Endothelial cell of umbilical vein (primary cell): ENCODE results near the gene GGACT. TPM values are rescaled to one million over a fixed set of nuclear protein-coding genes. Genes with fewer than 3 reads are reported as not detected.

ENCODE experiments used
- BruUV-seq: library from RNA; stranded (reverse); fragments of 400-500 nt; replicated peaks from 2 replicates; lab custom pipeline; 2021; lab: Mats Ljungman, UMichigan
- CTCF ChIA-PET: fragments of 300-600, 350-600 bp; sonication (Branson Sonifier 250); formaldehyde crosslinking; loops from one replicate; lab custom pipeline; 2021; ENCODE audit warnings: antibody characterized with exemption, inconsistent platforms; lab: Charles Lee
- POLR2A ChIA-PET: fragments of 300-600, 350-600 bp; sonication (Branson Sonifier 250); formaldehyde crosslinking; loops from one replicate; lab custom pipeline; 2021; ENCODE audit warnings: antibody characterized with exemption, inconsistent platforms; lab: Charles Lee
- DNase-seq: peaks from one replicate; pipeline ENCODE4 v3.0.0-alpha.2; 2011; ENCODE audit warnings: low read depth, low spot score
- FAIRE-seq: peaks from 2 replicates; lab custom pipeline; 2011; peaks lifted over from hg19 to GRCh38; lab: Jason Lieb, UNC
- H2AFZ ChIP-seq: 2 replicates; pipeline ENCODE4 v1.6.0; 2012; ENCODE audit warnings: low read depth, low read length, control low read depth, inconsistent platforms
- H3K27ac ChIP-seq: 2 replicates; pipeline ENCODE4 v1.5.1; 2011; ENCODE audit warnings: low read depth, mild to moderate bottlenecking, control low read depth, low read length, moderate library complexity; ENCODE audit not compliant: insufficient read depth
- H3K27me3 ChIP-seq, 2 experiments: 2 replicates each; pipeline versions ENCODE4 v1.6.0 to v1.6.1; 2011; ENCODE audit warnings: low read length in 2 of 2, mixed read lengths in 1 of 2; ENCODE audit not compliant: control insufficient read depth in 2 of 2, insufficient read depth in 2 of 2
- H3K36me3 ChIP-seq, 2 experiments: 2 replicates in 1 of 2; 3 replicates in 1 of 2; pipeline ENCODE4 v1.5.1; 2011; ENCODE audit warnings: low read length in 2 of 2, mild to moderate bottlenecking in 1 of 2, moderate library complexity in 1 of 2; ENCODE audit not compliant: control insufficient read depth in 2 of 2, insufficient read depth in 2 of 2; ENCODE audit errors: extremely low read depth in 1 of 2
- H3K4me1 ChIP-seq: 3 replicates; pipeline ENCODE4 v1.5.1; 2011; ENCODE audit warnings: mild to moderate bottlenecking, low read length; ENCODE audit not compliant: control insufficient read depth, insufficient read depth; ENCODE audit errors: extremely low read depth
- H3K4me2 ChIP-seq: 2 replicates; pipeline ENCODE4 v1.6.1; 2011; ENCODE audit warnings: low read length, control low read depth, mixed read lengths; ENCODE audit not compliant: insufficient read depth
- H3K4me3 ChIP-seq, 3 experiments: fragments of 200-600 bp in 1 of 3; sonication (generic), shearing (Covaris generic) in 1 of 3; replicated peaks in 1 of 3; 2 replicates each; pipeline ENCODE4 v1.5.1; 2011 to 2016; ENCODE audit warnings: control low read depth in 3 of 3, low read length in 3 of 3, mild to moderate bottlenecking in 2 of 3, inconsistent platforms in 1 of 3, low read depth in 1 of 3, moderate library complexity in 1 of 3; ENCODE audit not compliant: insufficient read depth in 1 of 3
- H3K79me2 ChIP-seq: 2 replicates; pipeline ENCODE4 v1.6.0; 2012; ENCODE audit warnings: low read length, inconsistent platforms; ENCODE audit not compliant: control insufficient read depth, insufficient read depth
- H3K9ac ChIP-seq: replicated peaks from 2 replicates; pipeline ENCODE3; 2011; ENCODE audit warnings: low read length, control low read depth; ENCODE audit not compliant: insufficient read depth; ENCODE audit errors: extremely low read depth
- H3K9me1 ChIP-seq: replicated peaks from 3 replicates; pipeline ENCODE4 v1.6.0; 2011; ENCODE audit warnings: mild to moderate bottlenecking, low read length; ENCODE audit not compliant: control insufficient read depth, insufficient read depth; ENCODE audit errors: extremely low read depth
- H3K9me3 ChIP-seq: replicated peaks from 2 replicates; pipeline ENCODE4 v1.5.1; 2012; ENCODE audit warnings: low read length, inconsistent platforms; ENCODE audit not compliant: control insufficient read depth, insufficient read depth
- H4K20me1 ChIP-seq: replicated peaks from 2 replicates; pipeline ENCODE3; 2011; ENCODE audit warnings: mild to moderate bottlenecking, low read length; ENCODE audit not compliant: control insufficient read depth, insufficient read depth; ENCODE audit errors: extremely low read depth
- EZH2 ChIP-seq: IDR thresholded peaks from 2 replicates; pipeline ENCODE4 v1.6.1; 2012; ENCODE audit warnings: borderline replicate concordance, low read depth, mild to moderate bottlenecking, moderate library complexity, low read length, inconsistent platforms; ENCODE audit not compliant: severe bottlenecking
- FOS ChIP-seq: IDR thresholded peaks from 2 replicates; pipeline ENCODE4 v1.6.1; 2011; ENCODE audit warnings: mild to moderate bottlenecking, low read length, moderate library complexity, borderline replicate concordance; ENCODE audit not compliant: insufficient read depth
- GATA2 ChIP-seq: IDR thresholded peaks from 2 replicates; pipeline ENCODE4 v1.7.0; 2011; ENCODE audit warnings: low read depth, mild to moderate bottlenecking, moderate library complexity, mixed read lengths, low read length; ENCODE audit not compliant: insufficient read length, insufficient read depth
- JUN ChIP-seq: IDR thresholded peaks from 2 replicates; pipeline ENCODE4 v1.6.1; 2011; ENCODE audit warnings: borderline replicate concordance, low read depth; ENCODE audit not compliant: insufficient read length, insufficient read depth
- MYC ChIP-seq: IDR thresholded peaks from one replicate; pipeline ENCODE4 v1.6.1; 2011; ENCODE audit warnings: mild to moderate bottlenecking, low read depth, low read length
- POLR2A ChIP-seq: IDR thresholded peaks from 2 replicates; pipeline ENCODE4 v1.6.1; 2012; ENCODE audit warnings: low read depth, mild to moderate bottlenecking, control low read depth, low read length
- dilution Hi-C: fragments of 300-500 bp; cut with MboI; formaldehyde crosslinking; loops from one replicate; pipeline ENCODE4 v1.15.0; 2019; ENCODE audit warnings: low sequenced_read_pairs; ENCODE audit not compliant: extremely low pct_ligation_motif_present
- intact Hi-C: fragments of 100-400 bp; cut with micrococcal nuclease; formaldehyde crosslinking; loops from one replicate; pipeline ENCODE4 v1.10.0; 2022
- polyA plus RNA-seq, 4 experiments: library from polyadenylated mRNA; depleted of rRNA in 3 of 4; stranded (reverse) in 3 of 4; unstranded in 1 of 4; fragments of >200 nt; gene quantifications; 2 replicates each; pipeline versions ENCODE4 v1.2.1 to v1.2.3, GENCODE V29; 2011 to 2012; ENCODE audit warnings: missing spikeins in 1 of 4
- total RNA-seq: library from RNA; stranded (reverse); gene quantifications from 2 replicates; pipeline ENCODE4 v1.2.3, GENCODE V29; 2021
- TF ChIP-seq, protein P1 (sequence below): IDR thresholded peaks from 2 replicates; pipeline ENCODE4 v1.6.1; 2011; ENCODE audit not compliant: insufficient read depth, insufficient read length
- TF ChIP-seq, protein P2 (sequence below), 2 donors: IDR thresholded peaks; 1 replicate in 1 of 2; 2 replicates in 1 of 2; pipeline ENCODE4 v1.5.1; 2011; ENCODE audit warnings: low read length in 2 of 2, mild to moderate bottlenecking in 2 of 2, moderate library complexity in 2 of 2, control low read depth in 1 of 2, inconsistent platforms in 1 of 2, low read depth in 1 of 2; ENCODE audit not compliant: insufficient read depth in 1 of 2; ENCODE audit errors: extremely low read depth in 1 of 2

The GGACT gene
- total and polyA plus RNA-seq, 2 donors (not counting 3 experiments of a cell fraction or from before 2014, with no cell fraction given) = 2.5 to 6.5 TPM

DNA sequence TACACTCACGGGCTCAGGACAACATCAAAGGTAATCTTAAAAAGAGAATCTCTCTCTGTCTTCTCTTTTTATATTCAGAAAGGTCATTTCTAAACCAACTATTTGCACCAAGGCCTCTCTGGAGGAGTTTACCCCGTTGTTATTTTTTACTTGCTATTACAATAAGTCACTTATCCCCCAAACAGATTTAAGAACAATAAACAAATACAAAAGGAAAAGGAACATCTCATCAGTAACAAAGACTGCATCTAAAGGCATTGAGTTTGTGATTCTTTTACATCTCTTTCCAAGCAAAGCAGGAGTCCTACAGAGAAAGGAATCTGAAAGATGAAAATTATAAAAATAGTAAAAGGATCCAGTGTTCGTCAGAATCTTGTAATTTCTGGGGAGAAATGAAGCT, 75.4 kb downstream of the GGACT start:
- no peak for TF ChIP-seq EZH2
- TF ChIP-seq JUN = no peak
- TF ChIP-seq MYC = no peak
- TF ChIP-seq POLR2A = no peak
- no peak for FAIRE-seq

DNA sequence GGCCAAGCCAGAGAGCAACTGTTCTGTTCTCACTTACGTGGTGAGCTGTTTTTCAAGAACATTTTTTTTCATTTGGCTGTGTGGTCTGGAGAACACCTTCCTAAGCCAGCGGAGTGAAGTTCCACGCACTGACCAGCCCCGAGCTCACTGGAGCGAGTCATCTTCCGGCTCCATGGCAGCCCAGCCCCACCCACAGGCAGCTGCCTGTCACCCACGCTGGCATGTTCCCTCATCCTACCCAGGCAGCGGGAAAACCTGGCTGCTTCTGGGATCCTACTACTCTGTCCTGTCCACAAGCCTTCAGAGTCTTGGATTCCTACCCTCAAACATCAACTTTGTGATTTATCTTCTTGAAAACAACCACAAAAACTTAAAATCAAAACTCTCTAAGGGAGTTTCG, 76.2 kb downstream of the GGACT start:
- H3K27me3 ChIP-seq = no peaks in the 10 kb centered on the region
- no peak for DNase-seq
- no TSS peak for BruUV-seq
- no peak overlapping the region for H3K4me3 ChIP-seq
- H3K27ac ChIP-seq = no peak overlapping the region
- H3K79me2 ChIP-seq = no peaks in the 10 kb centered on the region
- dilution Hi-C loops (no loop called here), intact Hi-C loops (loop anchor here (10.0 kb wide), 1 partner anchor 468 kb away; no protein-coding TSS in a partner anchor)
- H3K4me1 ChIP-seq = no peaks in the 10 kb centered on the region
- no peak overlapping the region for H3K4me2 ChIP-seq
- CTCF ChIA-PET = interaction anchor here (3.6 to 7.8 kb wide), 3 partner anchors 279 to 856 kb away, joined by 16 to 120 read pairs (median 28); no protein-coding TSS in a partner anchor
- H3K9me3 ChIP-seq = no peaks in the 10 kb centered on the region
- no peak overlapping the region for H3K9ac ChIP-seq
- H2AFZ ChIP-seq = no peak overlapping the region
- FAIRE-seq = no peak
- no peaks in the 10 kb centered on the region for H3K9me1 ChIP-seq
- TF ChIP-seq GATA2 (no peak), JUN (no peak), FOS (no peak), EZH2 (no peak), POLR2A (no peak), MYC (no peak)
- TF ChIP-seq, protein P1, sequence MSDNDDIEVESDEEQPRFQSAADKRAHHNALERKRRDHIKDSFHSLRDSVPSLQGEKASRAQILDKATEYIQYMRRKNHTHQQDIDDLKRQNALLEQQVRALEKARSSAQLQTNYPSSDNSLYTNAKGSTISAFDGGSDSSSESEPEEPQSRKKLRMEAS = no peak
- TF ChIP-seq, protein P2, sequence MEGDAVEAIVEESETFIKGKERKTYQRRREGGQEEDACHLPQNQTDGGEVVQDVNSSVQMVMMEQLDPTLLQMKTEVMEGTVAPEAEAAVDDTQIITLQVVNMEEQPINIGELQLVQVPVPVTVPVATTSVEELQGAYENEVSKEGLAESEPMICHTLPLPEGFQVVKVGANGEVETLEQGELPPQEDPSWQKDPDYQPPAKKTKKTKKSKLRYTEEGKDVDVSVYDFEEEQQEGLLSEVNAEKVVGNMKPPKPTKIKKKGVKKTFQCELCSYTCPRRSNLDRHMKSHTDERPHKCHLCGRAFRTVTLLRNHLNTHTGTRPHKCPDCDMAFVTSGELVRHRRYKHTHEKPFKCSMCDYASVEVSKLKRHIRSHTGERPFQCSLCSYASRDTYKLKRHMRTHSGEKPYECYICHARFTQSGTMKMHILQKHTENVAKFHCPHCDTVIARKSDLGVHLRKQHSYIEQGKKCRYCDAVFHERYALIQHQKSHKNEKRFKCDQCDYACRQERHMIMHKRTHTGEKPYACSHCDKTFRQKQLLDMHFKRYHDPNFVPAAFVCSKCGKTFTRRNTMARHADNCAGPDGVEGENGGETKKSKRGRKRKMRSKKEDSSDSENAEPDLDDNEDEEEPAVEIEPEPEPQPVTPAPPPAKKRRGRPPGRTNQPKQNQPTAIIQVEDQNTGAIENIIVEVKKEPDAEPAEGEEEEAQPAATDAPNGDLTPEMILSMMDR (IDR thresholded peaks at IDR 0.05; ENCODE audit: extremely low read depth in 1 of 2, insufficient read depth in 1 of 2, low read depth in 1 of 2, low read length in 2 of 2) = no peak
- no peaks in the 10 kb centered on the region for H4K20me1 ChIP-seq
- no peaks in the 10 kb centered on the region for H3K36me3 ChIP-seq
- POLR2A ChIA-PET = no interaction called here

More for the DNA sequence above, 75.4 kb downstream of the GGACT start:
- Histone ChIP-seq H3K9ac (no peak overlapping the region), H2AFZ (no peak overlapping the region), H3K36me3 (no peaks in the 10 kb centered on the region), H3K9me3 (no peaks in the 10 kb centered on the region), H3K27me3 (no peaks in the 10 kb centered on the region), H4K20me1 (no peaks in the 10 kb centered on the region), H3K4me1 (no peaks in the 10 kb centered on the region), H3K4me3 (no peak overlapping the region), H3K27ac (no peak overlapping the region), H3K79me2 (no peaks in the 10 kb centered on the region), H3K4me2 (no peak overlapping the region), H3K9me1 (no peaks in the 10 kb centered on the region)
- intact Hi-C loops = loop anchor here (10.0 kb wide), 1 partner anchor 468 kb away; no protein-coding TSS in a partner anchor
- ChIA-PET POLR2A (no interaction called here), CTCF (interaction anchor here (1.3 to 7.8 kb wide), 5 partner anchors 11 to 856 kb away, joined by 4 to 120 read pairs (median 16); no protein-coding TSS in a partner anchor)
- dilution Hi-C loops = no loop called here
- DNase-seq = no peak
- BruUV-seq = no TSS peak
